Measurements from ENCODE around the gene CUBN.

Gene CUBN

GRCh38 chr10:16904639-16905061 lies 225.0 kb downstream of the CUBN start:
- DNase-seq = no peak

GRCh38 chr10:16904049-16904448 lies 225.6 kb downstream of the CUBN start:
- DNase-seq = no peak

- DNase-seq = no peak
Observed at GRCh38 chr10:16902606-16903005, 227.0 kb downstream of the CUBN start.

DNA sequence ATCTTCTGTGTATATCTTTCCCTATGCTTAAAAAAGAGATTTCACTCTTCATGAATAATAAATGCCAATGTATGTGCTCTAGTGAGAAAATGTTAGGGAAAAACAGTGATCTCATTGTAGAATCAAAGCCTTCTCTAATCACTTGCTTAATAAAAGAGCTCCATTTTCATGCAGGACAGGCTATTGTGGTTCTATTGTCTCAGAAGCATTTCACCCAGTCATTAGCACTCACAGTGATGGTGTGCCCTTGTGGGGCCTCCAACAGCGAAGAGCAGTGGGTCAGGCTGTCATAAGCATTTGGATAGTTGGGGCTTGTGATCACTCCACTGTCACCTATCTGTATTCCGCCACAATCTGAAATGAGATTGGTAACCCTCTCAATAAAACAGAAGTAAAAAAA lies 228.5 kb downstream of the CUBN start:
- no peak for DNase-seq

DNA sequence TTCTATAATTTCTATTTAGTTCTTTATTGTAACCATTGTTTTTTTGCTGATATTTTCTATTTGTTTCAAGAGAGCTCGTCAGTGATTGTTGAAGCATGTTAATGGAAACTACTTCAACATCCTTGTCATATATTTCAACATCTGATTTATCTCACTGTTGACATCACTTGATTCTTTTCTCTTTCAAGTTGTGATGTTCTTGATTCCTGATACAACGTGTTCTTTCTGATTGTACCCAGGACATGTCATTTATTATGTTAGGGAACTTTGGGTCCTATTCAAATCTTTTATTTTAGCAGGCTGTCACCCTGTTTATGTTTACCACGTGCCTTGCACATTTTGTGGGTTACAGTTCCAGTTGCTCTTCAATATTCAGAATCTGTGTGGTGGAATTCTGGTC lies 232.6 kb downstream of the CUBN start:
- no peak for DNase-seq

DNA sequence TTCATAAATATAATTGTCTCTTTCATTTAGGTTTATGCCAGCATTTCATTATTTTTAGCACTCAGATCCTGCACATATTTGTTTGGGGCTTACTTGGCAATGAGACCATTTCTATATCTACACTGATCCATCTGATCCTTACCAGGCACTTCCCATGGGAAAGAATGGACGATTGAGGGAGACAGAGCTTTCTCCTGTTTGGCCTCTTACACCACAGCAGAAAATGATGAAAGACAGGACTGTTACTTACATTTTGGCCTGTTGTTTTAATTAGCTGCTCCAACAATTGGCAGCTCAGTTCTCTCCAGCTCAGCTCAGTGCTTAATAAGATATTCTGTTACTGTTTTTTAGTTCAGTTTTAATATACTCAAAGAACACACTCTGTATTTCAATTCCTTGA lies 234.8 kb downstream of the CUBN start:
- no peak for DNase-seq

GRCh38 chr10:16893664-16894063 lies 235.9 kb downstream of the CUBN start:
- DNase-seq = no peak

DNA sequence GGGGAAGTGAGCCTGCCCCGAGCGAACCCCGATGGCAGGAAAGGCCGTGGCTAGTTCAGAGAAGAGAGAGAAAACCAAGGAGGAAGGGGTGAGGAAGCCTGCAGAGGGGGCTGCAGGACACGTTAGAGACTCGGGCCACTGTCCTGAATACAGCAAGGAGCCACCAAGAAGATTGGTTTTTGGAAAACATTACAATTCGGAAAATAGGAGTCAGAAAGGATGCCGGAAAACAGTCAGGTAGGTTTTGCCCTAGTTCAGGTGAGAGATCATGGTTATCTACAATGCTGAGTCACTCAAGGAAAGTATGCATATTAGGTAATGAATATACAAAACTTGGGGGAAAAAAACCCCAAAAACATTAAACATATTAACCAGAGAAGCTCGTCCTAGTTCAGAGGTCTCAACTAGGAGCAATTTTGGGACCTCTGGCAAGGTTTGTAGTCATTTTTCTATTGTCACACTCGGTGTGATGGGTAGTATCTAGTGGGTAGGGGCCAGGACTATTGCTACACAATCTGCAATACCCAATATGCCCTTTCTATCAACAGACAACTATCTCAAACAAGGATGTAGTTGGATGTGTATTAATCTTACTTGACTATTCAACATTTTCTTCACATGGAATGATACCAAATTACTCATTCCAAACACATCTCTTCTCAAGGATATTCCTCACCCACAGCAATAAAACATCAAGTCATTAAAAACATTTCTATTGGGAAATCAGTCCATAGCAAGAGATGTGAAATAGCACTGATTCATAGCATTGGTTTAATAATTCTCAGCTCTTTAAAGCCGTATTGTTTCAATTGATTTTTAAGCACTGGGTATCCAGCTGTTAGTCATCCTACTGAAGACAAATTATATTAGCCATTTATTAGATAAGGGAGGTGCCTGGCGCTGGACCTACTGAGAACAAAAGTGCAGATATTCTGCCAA lies 238.0 kb downstream of the CUBN start:
- DNase-seq = no peak

DNA sequence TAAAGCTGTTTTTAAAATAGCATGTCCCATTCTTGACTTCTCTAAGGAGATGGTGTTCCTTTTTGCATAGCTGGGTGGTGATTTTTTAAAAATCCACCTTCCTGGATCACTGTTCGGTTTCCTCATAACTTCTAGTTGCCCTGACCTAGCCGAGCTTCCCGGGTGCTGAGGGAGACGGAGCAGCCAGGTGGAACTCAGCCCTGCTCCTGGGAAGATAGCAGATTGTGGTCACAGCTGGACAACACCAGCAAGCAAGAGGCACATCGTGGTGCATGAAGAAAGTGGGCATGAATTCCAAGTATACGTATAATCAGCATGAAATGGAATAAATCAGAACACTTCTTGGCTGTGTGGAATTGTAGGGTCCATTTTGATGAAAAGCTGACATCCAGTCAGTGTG lies 238.9 kb downstream of the CUBN start:
- no peak for DNase-seq

DNA sequence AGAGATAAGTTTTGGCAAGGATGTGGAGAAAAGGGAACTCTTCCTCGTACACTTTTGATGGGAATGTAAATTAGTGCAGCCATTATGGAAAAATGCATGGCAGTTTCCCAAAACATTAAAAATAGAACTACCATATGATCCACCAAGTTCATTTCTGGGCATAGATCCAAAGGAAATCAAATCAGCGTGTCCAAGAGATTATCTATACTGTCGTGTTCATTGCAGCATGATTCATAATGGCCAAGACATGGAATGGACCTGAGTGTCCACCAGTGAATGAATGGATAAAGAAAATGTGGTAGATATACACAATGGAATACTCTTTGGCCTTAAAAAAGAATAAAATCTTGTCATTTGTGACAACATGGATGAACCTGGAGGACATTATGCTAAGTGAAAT lies 242.0 kb downstream of the CUBN start:
- no peak for DNase-seq

- DNase-seq = no peak
Observed at GRCh38 chr10:16886031-16886430, 243.6 kb downstream of the CUBN start.

GRCh38 chr10:16884497-16884896 lies 245.1 kb downstream of the CUBN start:
- no peak for DNase-seq

DNA sequence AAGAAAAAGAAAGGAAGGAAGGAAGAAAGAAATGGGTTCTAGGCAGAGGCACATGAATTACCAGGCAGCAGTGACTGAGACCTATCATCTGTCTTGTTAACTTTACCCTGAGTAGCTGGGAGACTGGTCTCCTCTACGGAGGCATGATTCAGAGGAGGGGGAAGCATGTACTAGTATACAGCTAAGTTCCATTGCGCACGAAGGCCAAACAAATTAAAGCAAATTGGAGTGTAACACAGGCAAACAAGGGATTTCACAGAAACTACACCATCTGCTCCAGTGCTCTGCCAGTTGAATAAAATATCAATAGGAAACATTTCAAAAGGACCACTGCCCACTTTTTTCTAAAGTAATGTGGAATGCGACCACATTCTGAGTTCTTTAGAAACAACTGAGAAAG lies 246.5 kb downstream of the CUBN start:
- no peak for DNase-seq

- no peak for DNase-seq
Observed at GRCh38 chr10:16870331-16870730, 259.3 kb downstream of the CUBN start.

DNA sequence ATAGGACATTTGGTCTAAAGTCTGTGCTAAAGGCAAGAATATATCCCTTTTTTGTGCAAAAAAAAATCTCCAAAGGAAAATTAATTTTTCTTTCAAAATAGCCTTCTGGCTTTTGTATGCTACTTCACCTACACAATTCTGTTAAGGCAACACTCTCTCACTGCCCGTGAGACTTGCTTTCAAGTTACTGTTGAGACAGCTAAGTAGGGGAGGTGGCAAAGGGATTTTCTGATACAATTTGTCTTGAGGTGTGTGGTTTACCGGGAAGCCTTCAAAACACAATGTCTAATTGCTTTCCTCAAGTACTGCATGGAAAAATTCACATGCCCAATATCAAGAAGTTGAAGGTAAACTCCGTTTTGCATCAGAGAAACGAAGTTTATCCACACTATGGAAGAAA lies 261.6 kb downstream of the CUBN start:
- no peak for DNase-seq

DNA sequence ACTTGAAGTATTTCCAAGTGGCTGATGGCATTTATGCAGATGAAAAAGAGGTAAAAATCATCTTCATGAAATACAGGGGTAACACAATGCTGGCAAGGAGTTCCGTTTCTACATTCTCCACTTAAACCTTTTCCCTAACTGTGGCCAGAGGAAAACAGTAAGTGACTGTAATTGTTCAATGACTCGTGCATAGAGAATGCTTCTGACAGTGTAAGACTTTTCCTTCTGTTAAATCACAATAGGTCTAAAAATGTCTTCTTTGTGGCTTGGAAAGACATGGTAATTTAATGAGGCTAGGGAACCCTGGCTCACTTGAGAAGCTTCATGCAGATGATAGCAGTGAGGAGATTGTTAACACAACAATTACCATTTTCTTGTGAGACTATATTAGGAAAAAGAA lies 262.1 kb downstream of the CUBN start:
- no peak for DNase-seq

GRCh38 chr10:16866541-16867275 lies 262.9 kb downstream of the CUBN start:
- DNase-seq = no peak

- no peak for DNase-seq
Observed at GRCh38 chr10:16865766-16866165, 263.8 kb downstream of the CUBN start.

DNA sequence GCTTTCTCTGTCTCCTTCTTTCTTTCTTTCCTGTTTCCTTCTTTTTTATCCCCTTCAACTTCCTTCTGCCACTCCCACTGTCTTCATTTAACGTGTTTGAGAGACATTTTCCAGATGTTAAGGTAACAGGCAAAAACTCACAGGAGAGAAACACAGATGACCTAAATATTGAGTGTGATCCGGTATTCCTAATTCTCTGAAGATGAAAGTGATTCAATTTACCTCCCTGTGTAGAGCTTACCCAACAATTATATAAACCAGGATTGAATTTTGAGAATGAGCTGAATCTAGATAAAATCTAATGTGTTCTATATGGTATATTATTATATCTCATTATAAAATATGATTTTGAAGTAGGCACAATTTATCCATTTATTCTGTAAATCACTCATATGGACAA lies 265.8 kb downstream of the CUBN start:
- no peak for DNase-seq

DNA sequence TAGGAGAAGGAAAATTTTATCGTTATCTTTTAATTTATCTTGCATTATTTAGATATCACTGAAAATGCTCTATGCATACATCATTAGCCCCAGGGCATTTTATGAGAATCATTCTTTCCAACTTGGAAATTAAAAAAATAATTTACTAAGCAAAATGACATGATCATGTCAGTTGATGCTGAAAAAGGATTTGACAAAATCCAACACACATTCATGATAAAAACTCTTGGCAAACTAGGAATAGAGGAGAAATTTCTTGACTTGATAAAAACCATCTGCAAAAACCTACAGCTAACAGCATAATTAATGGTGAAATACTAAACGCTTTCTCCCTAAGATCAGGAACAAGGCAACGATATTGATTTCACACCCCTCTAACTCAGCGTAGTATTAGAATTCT lies 272.2 kb downstream of the CUBN start:
- DNase-seq = no peak

DNA sequence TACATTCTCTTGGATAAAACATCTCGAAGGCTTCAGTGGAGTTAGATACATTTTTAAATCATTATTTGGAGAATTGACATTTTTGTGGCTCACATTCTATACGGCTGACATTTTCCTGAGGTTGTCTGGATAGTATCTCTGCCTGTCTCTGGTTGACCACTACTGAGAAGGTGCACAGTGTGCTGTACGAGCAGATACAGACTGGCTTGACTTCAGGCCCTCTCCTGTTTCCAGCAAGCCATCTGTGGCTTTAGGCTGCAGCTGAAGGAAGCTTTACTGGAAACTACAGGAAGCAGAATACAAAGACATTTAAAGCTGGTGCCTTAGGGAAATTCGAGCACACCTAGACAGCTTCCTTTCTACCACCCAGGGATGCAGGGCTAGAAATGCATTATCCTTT lies 273.0 kb downstream of the CUBN start:
- DNase-seq = no peak

DNA sequence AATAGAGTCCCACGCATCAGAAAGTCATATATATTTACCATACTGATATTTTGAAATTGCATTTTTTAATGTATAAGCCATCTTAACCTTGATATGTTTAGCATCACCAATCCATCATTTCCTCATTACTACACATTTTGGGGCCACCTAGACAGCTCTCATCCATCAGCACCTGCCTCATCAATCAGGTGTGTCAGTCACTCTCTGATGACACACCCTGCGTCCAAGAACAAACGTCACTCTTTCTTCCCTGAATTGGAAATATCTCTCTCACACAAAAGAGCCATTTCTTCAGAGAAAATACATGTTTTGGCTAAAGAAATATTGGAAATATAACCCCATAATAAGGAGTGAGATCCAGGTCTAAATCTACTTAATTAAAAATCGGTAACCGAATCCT lies 273.5 kb downstream of the CUBN start:
- DNase-seq = no peak

- no peak for DNase-seq
Observed at GRCh38 chr10:16854623-16855022, 275.0 kb downstream of the CUBN start.

DNA sequence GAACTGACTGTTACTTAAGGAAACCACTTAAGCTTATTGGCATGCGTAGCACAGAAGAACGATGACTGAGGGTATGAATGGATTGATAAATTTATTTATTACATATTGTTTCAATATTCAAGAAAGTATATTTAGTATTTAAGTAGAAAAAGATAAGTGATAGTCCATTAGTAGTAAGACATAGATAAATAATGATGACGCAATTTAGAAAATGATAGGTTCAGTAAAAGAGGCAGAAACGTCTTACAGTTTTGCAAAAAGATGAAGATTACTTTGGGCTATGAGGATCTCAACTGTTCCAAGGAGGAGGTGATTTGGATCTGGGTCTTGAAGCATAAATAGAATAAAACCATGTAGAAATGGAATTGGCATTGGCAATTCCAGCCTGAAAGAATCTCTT lies 275.8 kb downstream of the CUBN start:
- DNase-seq = no peak
